K562 (cell line): Measurements from ENCODE around the gene ETV7. TPM values are rescaled to one million over a fixed set of nuclear protein-coding genes. Genes with fewer than 3 reads are reported as not detected.

Experiments
- CBX8 ChIP-seq: fragments of 200-600 bp; sonication (generic); IDR thresholded peaks from 2 replicates; pipeline ENCODE4 v1.6.1; 2012; ENCODE audit warnings: borderline replicate concordance, mixed run types, low read depth, mild to moderate bottlenecking, moderate library complexity, mixed read lengths, low read length, control low read depth, inconsistent platforms; ENCODE audit not compliant: poor library complexity, severe bottlenecking; ENCODE audit errors: extremely low read depth
- CC2D1A ChIP-seq: fragments of 450-650 bp; IDR thresholded peaks from 2 replicates; pipeline ENCODE4 v1.6.1; 2017; ENCODE audit warnings: mild to moderate bottlenecking
- CEBPG ChIP-seq, 3 experiments: fragments of 200-800 bp in 1 of 3; sonication (Bioruptor generic) in 1 of 3; sonication (generic) in 1 of 3; formaldehyde crosslinking in 1 of 3; IDR thresholded peaks in 2 of 3; conservative IDR thresholded peaks in 1 of 3; 2 replicates each; pipeline versions ENCODE4 v1.6.1 to v1.8.0; 2016 to 2022; ENCODE audit warnings: missing compliant biosample characterization in 2 of 3, missing genetic modification characterization in 2 of 3, mild to moderate bottlenecking in 1 of 3, missing genetic modification reagents in 1 of 3
- FOXK1 ChIP-seq: sonication (generic); formaldehyde crosslinking; IDR thresholded peaks from 2 replicates; pipeline ENCODE4 v1.8.0; 2022; ENCODE audit warnings: missing genetic modification reagents, mild to moderate bottlenecking, borderline replicate concordance
- HNRNPLL ChIP-seq: fragments of 200-400 bp; formaldehyde crosslinking; IDR thresholded peaks from 2 replicates; pipeline ENCODE4 v1.6.1; 2017; ENCODE audit warnings: low read length, low read depth, mild to moderate bottlenecking; ENCODE audit not compliant: poor library complexity, severe bottlenecking
- KAT8 ChIP-seq: fragments of 450-650 bp; IDR thresholded peaks from 2 replicates; pipeline ENCODE4 v1.6.1; 2016; ENCODE audit warnings: low read depth, mild to moderate bottlenecking
- MCM5 ChIP-seq: fragments of 450-650 bp; IDR thresholded peaks from 2 replicates; pipeline ENCODE4 v1.6.1; 2016; ENCODE audit warnings: low read depth
- NR2F6 ChIP-seq: fragments of 450-650 bp; formaldehyde crosslinking; IDR thresholded peaks from 2 replicates; pipeline ENCODE4 v1.4.0; 2020; ENCODE audit warnings: mild to moderate bottlenecking
- POLR2AphosphoS5 ChIP-seq: IDR thresholded peaks from 2 replicates; pipeline ENCODE4 v1.6.1; 2011; ENCODE audit warnings: mild to moderate bottlenecking, low read depth, low read length, moderate library complexity; ENCODE audit not compliant: control insufficient read depth, insufficient read depth
- POLR3G ChIP-seq: IDR thresholded peaks from 2 replicates; pipeline ENCODE4 v1.6.1; 2011; ENCODE audit not compliant: insufficient read length, insufficient replicate concordance; ENCODE audit errors: extremely low read depth
- PRPF4 ChIP-seq: fragments of 200-400 bp; formaldehyde crosslinking; IDR thresholded peaks from one replicate; pipeline ENCODE4 v1.6.1; 2017; ENCODE audit warnings: low read length, low read depth, mild to moderate bottlenecking; ENCODE audit not compliant: insufficient read depth, poor library complexity, severe bottlenecking
- SMARCA5 ChIP-seq: fragments of 450-650 bp; IDR thresholded peaks from 2 replicates; pipeline ENCODE4 v1.6.1; 2016
- SREBF1 ChIP-seq: fragments of 150-350 bp; IDR thresholded peaks from 2 replicates; pipeline ENCODE4 v1.6.1; 2014; ENCODE audit warnings: antibody characterized with exemption, low read depth, low read length, borderline replicate concordance
- THAP12 ChIP-seq: fragments of 250-450 bp; sonication (Bioruptor Pico); IDR thresholded peaks from 2 replicates; pipeline ENCODE4 v1.9.0; 2021; ENCODE audit warnings: mild to moderate bottlenecking, inconsistent platforms
- ZNF436 ChIP-seq: fragments of 250-450, 450-650 bp; sonication (Bioruptor Pico); formaldehyde crosslinking; IDR thresholded peaks from 2 replicates; pipeline ENCODE4 v1.7.0; 2020; ENCODE audit warnings: mild to moderate bottlenecking
- ZNF644 ChIP-seq: fragments of 200-800 bp; sonication (Bioruptor generic); IDR thresholded peaks from 2 replicates; pipeline ENCODE4 v1.6.1; 2016; ENCODE audit warnings: low read depth, missing genetic modification characterization, missing compliant biosample characterization
- polyA plus RNA-seq, 8 experiments: library from polyadenylated mRNA; depleted of rRNA in 4 of 8; stranded (reverse) in 5 of 8; unstranded in 3 of 8; fragments of >200 nt; fragmentation: Nextera tagmentation in 2 of 8; fragmentation: Illumina TruSeq in 1 of 8; extraction: Ambion mirVana in 2 of 8; extraction: Trizol in 1 of 8; gene quantifications; 2 replicates each; pipeline versions ENCODE4 v1.2.1 to v1.2.3, GENCODE V29; 2011 to 2014; ENCODE audit warnings: inconsistent platforms in 1 of 8, missing spikeins in 1 of 8
- total RNA-seq, 7 experiments: library from RNA; depleted of rRNA in 6 of 7; stranded (reverse); fragments of >200 nt in 6 of 7; fragmentation: Illumina TruSeq in 2 of 7; extraction: Trizol in 2 of 7; gene quantifications; 2 replicates each; pipeline versions ENCODE4 v1.2.1 to v1.2.3, GENCODE V29; 2011 to 2021; ENCODE audit warnings: low replicate concordance in 1 of 7
- TF ChIP-seq, protein P1 (sequence below): sonication (generic); formaldehyde crosslinking; IDR thresholded peaks from 2 replicates; pipeline ENCODE4 v1.8.0; 2022; ENCODE audit warnings: missing genetic modification reagents, mild to moderate bottlenecking, moderate library complexity, borderline replicate concordance
- TF ChIP-seq, protein P2 (sequence below): fragments of 200-800 bp; sonication (Bioruptor generic); IDR thresholded peaks from 2 replicates; pipeline ENCODE4 v1.6.1; 2016; ENCODE audit warnings: missing genetic modification characterization, missing compliant biosample characterization

Gene ETV7
- total and polyA plus RNA-seq, 9 of the 15 experiments (the other 6 are each of a cell fraction or from before 2014, with no cell fraction given): 0.07 to 0.22 (median 0.14) TPM; not detected in 3

- TF ChIP-seq, protein P1, sequence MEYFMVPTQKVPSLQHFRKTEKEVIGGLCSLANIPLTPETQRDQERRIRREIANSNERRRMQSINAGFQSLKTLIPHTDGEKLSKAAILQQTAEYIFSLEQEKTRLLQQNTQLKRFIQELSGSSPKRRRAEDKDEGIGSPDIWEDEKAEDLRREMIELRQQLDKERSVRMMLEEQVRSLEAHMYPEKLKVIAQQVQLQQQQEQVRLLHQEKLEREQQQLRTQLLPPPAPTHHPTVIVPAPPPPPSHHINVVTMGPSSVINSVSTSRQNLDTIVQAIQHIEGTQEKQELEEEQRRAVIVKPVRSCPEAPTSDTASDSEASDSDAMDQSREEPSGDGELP (CRISPR knock-in tag): peak; percentile 92
- TF ChIP-seq FOXK1 (CRISPR knock-in tag) (no peak; the same call in 1 of the 2 replicates), MCM5 (no peak), THAP12 (0 out of 2 replicates have a peak, but pooled peaks have one; percentile 60), KAT8 (no peak), PRPF4 (no peak), HNRNPLL (peak; percentile 92), ZNF644 (tag) (peak; percentile 92), SMARCA5 (no peak), POLR3G (no peak), CC2D1A (0 out of 2 replicates have a peak, but pooled peaks have one; percentile 67), POLR2AphosphoS5 (peak; percentile 54; the same call in 1 of the 2 replicates), ZNF436 (CRISPR knock-in tag) (no peak), CEBPG (CRISPR knock-in tag; IDR thresholded peaks at IDR 0.05) (no peak), CEBPG (tag; conservative IDR thresholded peaks at IDR 0.05 in 1 of 2, IDR thresholded peaks at IDR 0.05 in 1 of 2) (no peak), SREBF1 (0 out of 2 replicates have a peak, but pooled peaks have one; percentile 20), CBX8 (no peak), NR2F6 (no peak)
- TF ChIP-seq, protein P2, sequence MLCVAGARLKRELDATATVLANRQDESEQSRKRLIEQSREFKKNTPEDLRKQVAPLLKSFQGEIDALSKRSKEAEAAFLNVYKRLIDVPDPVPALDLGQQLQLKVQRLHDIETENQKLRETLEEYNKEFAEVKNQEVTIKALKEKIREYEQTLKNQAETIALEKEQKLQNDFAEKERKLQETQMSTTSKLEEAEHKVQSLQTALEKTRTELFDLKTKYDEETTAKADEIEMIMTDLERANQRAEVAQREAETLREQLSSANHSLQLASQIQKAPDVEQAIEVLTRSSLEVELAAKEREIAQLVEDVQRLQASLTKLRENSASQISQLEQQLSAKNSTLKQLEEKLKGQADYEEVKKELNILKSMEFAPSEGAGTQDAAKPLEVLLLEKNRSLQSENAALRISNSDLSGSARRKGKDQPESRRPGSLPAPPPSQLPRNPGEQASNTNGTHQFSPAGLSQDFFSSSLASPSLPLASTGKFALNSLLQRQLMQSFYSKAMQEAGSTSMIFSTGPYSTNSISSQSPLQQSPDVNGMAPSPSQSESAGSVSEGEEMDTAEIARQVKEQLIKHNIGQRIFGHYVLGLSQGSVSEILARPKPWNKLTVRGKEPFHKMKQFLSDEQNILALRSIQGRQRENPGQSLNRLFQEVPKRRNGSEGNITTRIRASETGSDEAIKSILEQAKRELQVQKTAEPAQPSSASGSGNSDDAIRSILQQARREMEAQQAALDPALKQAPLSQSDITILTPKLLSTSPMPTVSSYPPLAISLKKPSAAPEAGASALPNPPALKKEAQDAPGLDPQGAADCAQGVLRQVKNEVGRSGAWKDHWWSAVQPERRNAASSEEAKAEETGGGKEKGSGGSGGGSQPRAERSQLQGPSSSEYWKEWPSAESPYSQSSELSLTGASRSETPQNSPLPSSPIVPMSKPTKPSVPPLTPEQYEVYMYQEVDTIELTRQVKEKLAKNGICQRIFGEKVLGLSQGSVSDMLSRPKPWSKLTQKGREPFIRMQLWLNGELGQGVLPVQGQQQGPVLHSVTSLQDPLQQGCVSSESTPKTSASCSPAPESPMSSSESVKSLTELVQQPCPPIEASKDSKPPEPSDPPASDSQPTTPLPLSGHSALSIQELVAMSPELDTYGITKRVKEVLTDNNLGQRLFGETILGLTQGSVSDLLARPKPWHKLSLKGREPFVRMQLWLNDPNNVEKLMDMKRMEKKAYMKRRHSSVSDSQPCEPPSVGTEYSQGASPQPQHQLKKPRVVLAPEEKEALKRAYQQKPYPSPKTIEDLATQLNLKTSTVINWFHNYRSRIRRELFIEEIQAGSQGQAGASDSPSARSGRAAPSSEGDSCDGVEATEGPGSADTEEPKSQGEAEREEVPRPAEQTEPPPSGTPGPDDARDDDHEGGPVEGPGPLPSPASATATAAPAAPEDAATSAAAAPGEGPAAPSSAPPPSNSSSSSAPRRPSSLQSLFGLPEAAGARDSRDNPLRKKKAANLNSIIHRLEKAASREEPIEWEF (CRISPR knock-in tag): peak; percentile 54; the same call in 1 of the 2 replicates
Measured at GRCh38 chr6:36423101-36423824, 35.8 kb upstream of the ETV7 start (continued).
